Measurements from ENCODE around the gene DOCK7.

DOCK7 gene

DNA sequence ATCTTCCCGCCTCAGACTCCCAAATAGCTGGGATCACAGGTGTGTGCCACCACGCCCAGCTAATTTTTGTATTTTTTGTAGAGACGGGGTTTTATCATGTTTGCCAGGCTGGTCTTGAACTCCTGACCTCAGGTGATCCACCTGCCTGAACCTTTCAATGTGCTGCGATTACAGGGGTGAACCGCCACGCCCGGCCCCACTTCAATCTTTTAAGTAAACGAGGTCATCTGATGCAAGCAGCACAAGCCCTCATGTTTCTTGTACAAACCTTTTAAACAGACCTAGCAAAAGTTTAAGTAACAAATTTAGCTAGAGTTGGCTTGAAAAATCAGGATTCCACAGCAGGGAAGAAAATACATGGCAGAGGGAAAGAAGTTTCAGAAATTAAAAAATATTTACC is 272.5 kb downstream of the DOCK7 start:
- no peak for DNase-seq (ENCODE audit: low read depth)
- TF ChIP-seq, protein P1, sequence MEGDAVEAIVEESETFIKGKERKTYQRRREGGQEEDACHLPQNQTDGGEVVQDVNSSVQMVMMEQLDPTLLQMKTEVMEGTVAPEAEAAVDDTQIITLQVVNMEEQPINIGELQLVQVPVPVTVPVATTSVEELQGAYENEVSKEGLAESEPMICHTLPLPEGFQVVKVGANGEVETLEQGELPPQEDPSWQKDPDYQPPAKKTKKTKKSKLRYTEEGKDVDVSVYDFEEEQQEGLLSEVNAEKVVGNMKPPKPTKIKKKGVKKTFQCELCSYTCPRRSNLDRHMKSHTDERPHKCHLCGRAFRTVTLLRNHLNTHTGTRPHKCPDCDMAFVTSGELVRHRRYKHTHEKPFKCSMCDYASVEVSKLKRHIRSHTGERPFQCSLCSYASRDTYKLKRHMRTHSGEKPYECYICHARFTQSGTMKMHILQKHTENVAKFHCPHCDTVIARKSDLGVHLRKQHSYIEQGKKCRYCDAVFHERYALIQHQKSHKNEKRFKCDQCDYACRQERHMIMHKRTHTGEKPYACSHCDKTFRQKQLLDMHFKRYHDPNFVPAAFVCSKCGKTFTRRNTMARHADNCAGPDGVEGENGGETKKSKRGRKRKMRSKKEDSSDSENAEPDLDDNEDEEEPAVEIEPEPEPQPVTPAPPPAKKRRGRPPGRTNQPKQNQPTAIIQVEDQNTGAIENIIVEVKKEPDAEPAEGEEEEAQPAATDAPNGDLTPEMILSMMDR (conservative IDR thresholded peaks at IDR 0.05; ENCODE audit: low read depth, low read length) = no peak
- H3K4me3 ChIP-seq (ENCODE audit: low read depth, low read length) = no peak overlapping the region

DNA sequence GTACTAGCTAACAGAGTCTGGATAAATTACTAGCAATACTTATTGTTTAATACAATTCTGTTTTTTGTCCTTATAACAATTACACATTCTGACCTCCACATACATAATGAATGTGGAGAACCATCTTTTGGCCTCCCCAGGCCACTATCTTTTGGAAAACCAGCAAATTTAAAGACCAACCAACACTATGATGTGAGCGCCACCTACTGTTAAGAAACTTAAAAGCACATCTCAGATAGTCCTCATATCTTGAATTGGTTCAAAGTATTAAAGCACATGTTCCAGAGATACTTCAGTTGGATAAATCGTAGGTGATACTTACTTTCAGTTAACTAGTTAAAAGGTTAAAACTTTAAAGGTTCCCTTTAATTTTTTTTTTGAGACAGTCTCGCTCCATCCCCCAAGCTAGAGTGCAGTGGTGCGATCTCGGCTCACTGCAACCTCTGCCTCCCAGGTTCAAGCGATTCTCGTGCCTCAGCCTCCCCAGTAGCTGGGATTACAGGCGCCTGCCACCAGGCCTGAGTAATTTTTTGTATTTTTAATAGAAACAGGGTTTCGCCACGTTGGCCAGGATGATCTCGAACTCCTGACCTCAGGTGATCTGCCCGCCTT is 280.7 kb downstream of the DOCK7 start:
- no peak overlapping the region for H3K4me3 ChIP-seq (ENCODE audit: low read depth, low read length)
- TF ChIP-seq, protein P1 (conservative IDR thresholded peaks at IDR 0.05; ENCODE audit: low read depth, low read length) = peak; percentile 76
- peak; percentile 77 for DNase-seq (ENCODE audit: low read depth)

DNA sequence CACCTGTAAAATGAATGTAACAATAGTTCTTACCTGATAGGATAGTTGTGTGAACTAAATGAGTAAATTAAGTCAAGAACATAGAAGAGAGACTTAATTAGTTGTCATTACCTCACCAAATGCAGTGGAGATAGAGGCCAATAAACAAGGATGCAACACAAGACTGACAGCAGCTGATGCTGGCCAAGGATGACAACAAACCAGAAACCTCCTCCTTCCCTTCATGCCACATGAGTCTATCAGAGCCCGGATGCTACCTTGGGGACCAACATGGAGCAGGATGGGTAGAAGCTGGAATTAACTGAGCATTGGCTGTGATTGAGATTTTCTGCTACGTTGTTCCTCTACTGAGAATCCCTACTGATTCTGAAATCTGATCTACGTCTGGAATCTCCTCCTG is 281.6 kb downstream of the DOCK7 start:
- DNase-seq (ENCODE audit: low read depth) = no peak
- TF ChIP-seq, protein P1 (conservative IDR thresholded peaks at IDR 0.05; ENCODE audit: low read depth, low read length) = no peak
- H3K4me3 ChIP-seq (ENCODE audit: low read depth, low read length) = no peak overlapping the region

DNA sequence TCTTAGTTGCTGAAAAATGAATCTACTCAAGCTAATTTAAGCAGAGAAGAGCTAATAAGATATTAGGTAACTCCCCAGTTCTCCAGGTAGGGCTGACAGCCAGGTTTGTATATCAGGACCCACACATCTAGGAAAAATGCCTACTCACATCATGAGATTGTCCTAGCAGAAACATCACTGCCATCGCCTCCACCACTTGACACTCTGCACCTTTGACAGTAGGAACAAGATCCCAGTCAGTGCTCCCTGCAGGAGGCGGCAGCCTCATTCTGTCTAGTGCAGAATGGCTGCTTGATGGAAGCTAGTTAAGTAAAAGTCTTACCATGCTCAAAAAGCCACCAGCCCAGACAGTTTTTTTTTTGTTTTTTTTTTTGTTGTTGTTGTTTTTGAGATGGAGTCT is 282.9 kb downstream of the DOCK7 start:
- TF ChIP-seq, protein P1 (conservative IDR thresholded peaks at IDR 0.05; ENCODE audit: low read depth, low read length) = no peak
- no peak overlapping the region for H3K4me3 ChIP-seq (ENCODE audit: low read depth, low read length)
- DNase-seq (ENCODE audit: low read depth) = no peak
